NCI-H1092 (cell line): ENCODE results near the gene MYLK.

Experiments used
- DNase-seq: peaks from one replicate; lab custom pipeline; 2025; lab: John Stamatoyannopoulos, UW

Gene MYLK

GRCh38 chr3:123678108-123678511 is 206.0 kb downstream of the MYLK start:
- no peak for DNase-seq

GRCh38 chr3:123672429-123673146 is 211.5 kb downstream of the MYLK start:
- DNase-seq, result no peak

- no peak for DNase-seq
Measured at GRCh38 chr3:123670743-123671142, 213.4 kb downstream of the MYLK start.

- DNase-seq, result no peak
Measured at GRCh38 chr3:123668906-123669305, 215.2 kb downstream of the MYLK start.

GRCh38 chr3:123667784-123668183 is 216.3 kb downstream of the MYLK start:
- no peak for DNase-seq

- DNase-seq, result no peak
Measured at GRCh38 chr3:123664753-123665152, 219.4 kb downstream of the MYLK start.

GRCh38 chr3:123663977-123664376 is 220.2 kb downstream of the MYLK start:
- no peak for DNase-seq

- no peak for DNase-seq
Measured at GRCh38 chr3:123661973-123662372, 222.2 kb downstream of the MYLK start.

GRCh38 chr3:123660900-123661299 is 223.2 kb downstream of the MYLK start:
- peak; percentile 76 for DNase-seq

GRCh38 chr3:123660141-123660675 is 223.9 kb downstream of the MYLK start:
- DNase-seq, result no peak

GRCh38 chr3:123658852-123659206 is 225.3 kb downstream of the MYLK start:
- DNase-seq, result no peak

- DNase-seq, result peak; percentile 66
Measured at GRCh38 chr3:123658118-123658851, 225.8 kb downstream of the MYLK start.

GRCh38 chr3:123657568-123657967 is 226.6 kb downstream of the MYLK start:
- DNase-seq, result no peak

GRCh38 chr3:123657111-123657510 is 227.0 kb downstream of the MYLK start:
- DNase-seq, result no peak

GRCh38 chr3:123656691-123657090 is 227.4 kb downstream of the MYLK start:
- no peak for DNase-seq

- no peak for DNase-seq
Measured at GRCh38 chr3:123656274-123656673, 227.9 kb downstream of the MYLK start.

GRCh38 chr3:123655400-123655799 is 228.7 kb downstream of the MYLK start:
- no peak for DNase-seq

- DNase-seq, result peak; percentile 66
Measured at GRCh38 chr3:123653221-123653682, 230.9 kb downstream of the MYLK start.

GRCh38 chr3:123652342-123652984 is 231.7 kb downstream of the MYLK start:
- peak; percentile 58 for DNase-seq

- DNase-seq, result no peak
Measured at GRCh38 chr3:123651449-123652341, 232.4 kb downstream of the MYLK start.

GRCh38 chr3:123650101-123650500 is 234.0 kb downstream of the MYLK start:
- no peak for DNase-seq
